Measurements from ENCODE around the gene PTK6.

GRCh38 chr20:63566395-63567135 lies 29.4 kb upstream of the PTK6 start:
- TF ChIP-seq, protein P1, sequence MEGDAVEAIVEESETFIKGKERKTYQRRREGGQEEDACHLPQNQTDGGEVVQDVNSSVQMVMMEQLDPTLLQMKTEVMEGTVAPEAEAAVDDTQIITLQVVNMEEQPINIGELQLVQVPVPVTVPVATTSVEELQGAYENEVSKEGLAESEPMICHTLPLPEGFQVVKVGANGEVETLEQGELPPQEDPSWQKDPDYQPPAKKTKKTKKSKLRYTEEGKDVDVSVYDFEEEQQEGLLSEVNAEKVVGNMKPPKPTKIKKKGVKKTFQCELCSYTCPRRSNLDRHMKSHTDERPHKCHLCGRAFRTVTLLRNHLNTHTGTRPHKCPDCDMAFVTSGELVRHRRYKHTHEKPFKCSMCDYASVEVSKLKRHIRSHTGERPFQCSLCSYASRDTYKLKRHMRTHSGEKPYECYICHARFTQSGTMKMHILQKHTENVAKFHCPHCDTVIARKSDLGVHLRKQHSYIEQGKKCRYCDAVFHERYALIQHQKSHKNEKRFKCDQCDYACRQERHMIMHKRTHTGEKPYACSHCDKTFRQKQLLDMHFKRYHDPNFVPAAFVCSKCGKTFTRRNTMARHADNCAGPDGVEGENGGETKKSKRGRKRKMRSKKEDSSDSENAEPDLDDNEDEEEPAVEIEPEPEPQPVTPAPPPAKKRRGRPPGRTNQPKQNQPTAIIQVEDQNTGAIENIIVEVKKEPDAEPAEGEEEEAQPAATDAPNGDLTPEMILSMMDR (IDR thresholded peaks at IDR 0.05), result no peak
- no peak for TF ChIP-seq POLR2A (IDR thresholded peaks at IDR 0.05)

Measured in testis (tissue), 2 donors.